HL-60 (cell line): ENCODE measurements around the gene DSPP.

ENCODE experiments used
- DNase-seq, 2 experiments: peaks; one replicate each; pipeline ENCODE4 v3.0.0-alpha.2; 2010 to 2020; ENCODE audit warnings: low read depth in 1 of 2, low spot score in 1 of 2
- H3K27ac ChIP-seq: fragments of 250-450 bp; sonication (Bioruptor Pico); replicated peaks from 2 replicates; pipeline ENCODE4 v1.5.1; 2020; ENCODE audit warnings: mild to moderate bottlenecking, moderate library complexity
- H3K27me3 ChIP-seq: fragments of 250-450 bp; sonication (Bioruptor Pico); 2 replicates; pipeline ENCODE4 v1.5.1; 2021; ENCODE audit warnings: mild to moderate bottlenecking, moderate library complexity; ENCODE audit not compliant: insufficient read depth, poor library complexity, severe bottlenecking
- H3K4me3 ChIP-seq: replicated peaks from 2 replicates; pipeline ENCODE4 v1.5.1; 2011; ENCODE audit warnings: mild to moderate bottlenecking, control low read depth, low read length; ENCODE audit not compliant: insufficient read depth
- CTCF ChIP-seq: IDR thresholded peaks from one replicate; pipeline ENCODE4 v1.5.1; 2011; ENCODE audit warnings: low read length, control low read depth, inconsistent platforms; ENCODE audit not compliant: insufficient read depth
- GABPA ChIP-seq: IDR thresholded peaks from 2 replicates; pipeline ENCODE4 v1.6.1; 2012; ENCODE audit warnings: low read depth
- POLR2AphosphoS5 ChIP-seq: IDR thresholded peaks from 2 replicates; pipeline ENCODE4 v1.6.1; 2012; ENCODE audit warnings: low read depth
- REST ChIP-seq: IDR thresholded peaks from 2 replicates; pipeline ENCODE4 v1.6.1; 2012; ENCODE audit warnings: low read depth; ENCODE audit not compliant: insufficient replicate concordance
- SPI1 ChIP-seq: IDR thresholded peaks from 2 replicates; pipeline ENCODE4 v1.6.1; 2012; ENCODE audit warnings: low read depth, mild to moderate bottlenecking, borderline replicate concordance

DSPP gene

GRCh38 chr4:87575983-87576382 lies 32.3 kb upstream of the DSPP start:
- DNase-seq = no peak
- TF ChIP-seq SPI1 (no peak), POLR2AphosphoS5 (no peak), CTCF (no peak), GABPA (no peak), REST (no peak)
- Histone ChIP-seq H3K4me3 (no peak overlapping the region), H3K27ac (no peak overlapping the region), H3K27me3 (no peaks in the 10 kb centered on the region)

GRCh38 chr4:87579478-87579877 lies 28.9 kb upstream of the DSPP start:
- Histone ChIP-seq H3K27me3 (no peaks in the 10 kb centered on the region), H3K27ac (no peak overlapping the region), H3K4me3 (no peak overlapping the region)
- no peak for TF ChIP-seq REST
- no peak for TF ChIP-seq CTCF
- no peak for TF ChIP-seq GABPA
- TF ChIP-seq POLR2AphosphoS5 = no peak
- no peak for TF ChIP-seq SPI1
- DNase-seq = no peak

GRCh38 chr4:87580057-87580456 lies 28.3 kb upstream of the DSPP start:
- H3K4me3 ChIP-seq = no peak overlapping the region
- H3K27me3 ChIP-seq = no peaks in the 10 kb centered on the region
- DNase-seq = no peak
- H3K27ac ChIP-seq = no peak overlapping the region
- TF ChIP-seq GABPA = no peak
- no peak for TF ChIP-seq CTCF
- TF ChIP-seq POLR2AphosphoS5 = no peak
- TF ChIP-seq SPI1 = no peak
- no peak for TF ChIP-seq REST
